ENCODE results near the gene AQP4. TPM values are rescaled to one million over a fixed set of nuclear protein-coding genes. Genes with fewer than 3 reads are reported as not detected.
A peak's percentile ranks its signal among the peaks of the same experiment; 100 is the strongest.

AQP4 gene
- total and polyA plus RNA-seq, 12 donors = 0.07 to 37.2 (median 9.8) TPM

DNA sequence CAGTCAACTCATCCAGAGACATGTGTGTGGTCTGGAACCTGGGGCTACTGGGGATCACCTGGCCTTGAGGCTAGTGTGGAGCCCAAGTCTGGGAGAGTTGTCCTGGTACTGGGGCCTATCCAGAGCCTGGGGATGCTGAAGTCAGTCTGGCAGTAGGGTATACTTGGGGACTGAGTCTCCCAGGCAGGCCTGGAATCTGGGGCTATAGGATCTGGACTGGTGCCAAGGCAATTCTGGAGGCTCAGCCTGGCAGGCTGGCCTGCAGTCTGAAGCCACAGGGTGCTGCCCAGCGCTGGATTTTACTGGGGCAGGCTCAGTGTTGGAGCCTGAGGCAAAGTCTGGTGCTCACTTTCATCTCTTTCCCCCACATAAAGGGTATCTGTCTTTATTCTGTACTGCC, 46.5 kb downstream of the AQP4 start:
- TF ChIP-seq, protein P1, sequence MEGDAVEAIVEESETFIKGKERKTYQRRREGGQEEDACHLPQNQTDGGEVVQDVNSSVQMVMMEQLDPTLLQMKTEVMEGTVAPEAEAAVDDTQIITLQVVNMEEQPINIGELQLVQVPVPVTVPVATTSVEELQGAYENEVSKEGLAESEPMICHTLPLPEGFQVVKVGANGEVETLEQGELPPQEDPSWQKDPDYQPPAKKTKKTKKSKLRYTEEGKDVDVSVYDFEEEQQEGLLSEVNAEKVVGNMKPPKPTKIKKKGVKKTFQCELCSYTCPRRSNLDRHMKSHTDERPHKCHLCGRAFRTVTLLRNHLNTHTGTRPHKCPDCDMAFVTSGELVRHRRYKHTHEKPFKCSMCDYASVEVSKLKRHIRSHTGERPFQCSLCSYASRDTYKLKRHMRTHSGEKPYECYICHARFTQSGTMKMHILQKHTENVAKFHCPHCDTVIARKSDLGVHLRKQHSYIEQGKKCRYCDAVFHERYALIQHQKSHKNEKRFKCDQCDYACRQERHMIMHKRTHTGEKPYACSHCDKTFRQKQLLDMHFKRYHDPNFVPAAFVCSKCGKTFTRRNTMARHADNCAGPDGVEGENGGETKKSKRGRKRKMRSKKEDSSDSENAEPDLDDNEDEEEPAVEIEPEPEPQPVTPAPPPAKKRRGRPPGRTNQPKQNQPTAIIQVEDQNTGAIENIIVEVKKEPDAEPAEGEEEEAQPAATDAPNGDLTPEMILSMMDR (IDR thresholded peaks at IDR 0.05) = no peak
- DNase-seq = no peak
- no peak for ATAC-seq
- intact Hi-C loops (cut with DNase I) = loop anchor here in 7 of 10 donors (2.0 to 10.0 kb wide), 5 partner anchors 144 to 776 kb away; no protein-coding TSS in a partner anchor
- no peak overlapping the region for H3K27ac ChIP-seq
- H3K36me3 ChIP-seq = no peaks in the 10 kb centered on the region
- 79 to 84% methylated on average over 1 of the region's 1 CpG for WGBS, 2 donors
- peaks cover 0 to 30% (median 12%) of the 10 kb centered on the region in 11 donors for H3K9me3 ChIP-seq
- H3K4me3 ChIP-seq = no peak overlapping the region
- H3K27me3 ChIP-seq = no peaks in the 10 kb centered on the region
- H3K4me1 ChIP-seq = no peaks in the 10 kb centered on the region

DNA sequence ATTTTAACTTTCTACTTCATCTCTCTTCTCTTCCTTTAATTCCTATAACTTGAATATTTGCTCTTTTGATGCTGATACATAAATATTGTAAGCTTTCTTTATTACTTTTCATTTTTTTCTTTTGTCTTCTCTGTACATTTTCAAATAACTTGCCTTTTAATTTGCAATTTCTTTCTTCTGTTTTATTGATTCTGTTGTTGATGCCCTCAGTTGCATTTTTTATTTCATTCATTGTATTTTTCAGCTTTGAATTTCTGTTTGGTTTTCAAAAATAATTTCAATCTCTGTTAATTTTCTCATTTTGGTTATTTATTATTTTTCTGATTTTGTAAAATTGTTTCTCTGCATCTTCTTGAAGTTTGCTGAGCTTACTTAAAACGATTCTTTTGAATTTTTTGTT, 47.0 kb downstream of the AQP4 start:
- no peak for DNase-seq
- no peak for ATAC-seq
- Histone ChIP-seq H3K36me3 (no peaks in the 10 kb centered on the region), H3K4me1 (no peaks in the 10 kb centered on the region), H3K27me3 (no peaks in the 10 kb centered on the region), H3K9me3 (peaks cover 0 to 30% (median 12%) of the 10 kb centered on the region in 11 donors), H3K4me3 (no peak overlapping the region), H3K27ac (no peak overlapping the region)
- WGBS, 2 donors = 77 to 81% methylated on average over 1 of the region's 1 CpG
- intact Hi-C loops (cut with DNase I) = loop anchor here in 7 of 10 donors (2.0 to 10.0 kb wide), 5 partner anchors 144 to 776 kb away; no protein-coding TSS in a partner anchor
- TF ChIP-seq, protein P1 (IDR thresholded peaks at IDR 0.05) = no peak

DNA sequence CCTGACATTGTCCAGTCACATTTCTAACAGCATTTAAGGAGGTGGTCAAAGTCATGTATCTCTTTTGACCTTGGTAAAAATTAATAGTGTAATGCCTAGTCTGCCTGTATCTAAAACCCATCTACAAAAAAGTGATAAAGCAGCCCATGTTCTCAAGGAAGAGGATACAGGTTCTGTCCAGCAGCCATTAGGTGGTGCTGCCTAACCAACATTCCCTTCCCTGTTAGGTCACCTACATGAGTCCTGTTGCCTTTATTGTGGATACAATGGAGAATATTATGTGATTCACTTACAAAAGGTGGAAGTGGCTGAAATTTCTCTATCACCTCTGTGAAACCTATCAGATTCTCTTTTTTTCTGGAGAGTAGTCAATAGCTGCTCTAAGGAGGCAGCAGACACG, 52.5 kb downstream of the AQP4 start:
- Histone ChIP-seq H3K9me3 (peaks cover 0 to 14% (median 5%) of the 10 kb centered on the region in 11 donors), H3K4me3 (no peak overlapping the region), H3K4me1 (no peaks in the 10 kb centered on the region), H3K27ac (no peak overlapping the region), H3K36me3 (no peaks in the 10 kb centered on the region), H3K27me3 (peaks cover 0 to 6% (median 0%) of the 10 kb centered on the region in 7 donors)
- TF ChIP-seq, protein P1 (IDR thresholded peaks at IDR 0.05) = peak; percentile 21 to 76 (median 62)
- intact Hi-C loops (cut with DNase I) = loop anchor here in 8 of 10 donors (5.0 to 10.0 kb wide), 7 partner anchors 149 to 782 kb away; no protein-coding TSS in a partner anchor
- WGBS, 2 donors = 41 to 56% methylated on average over 1 of the region's 1 CpG
- peak in 1 of 2 donors; percentile 27 for DNase-seq
- peak in 3 of 8 donors; percentile 73 to 79 (median 78) for ATAC-seq

DNA sequence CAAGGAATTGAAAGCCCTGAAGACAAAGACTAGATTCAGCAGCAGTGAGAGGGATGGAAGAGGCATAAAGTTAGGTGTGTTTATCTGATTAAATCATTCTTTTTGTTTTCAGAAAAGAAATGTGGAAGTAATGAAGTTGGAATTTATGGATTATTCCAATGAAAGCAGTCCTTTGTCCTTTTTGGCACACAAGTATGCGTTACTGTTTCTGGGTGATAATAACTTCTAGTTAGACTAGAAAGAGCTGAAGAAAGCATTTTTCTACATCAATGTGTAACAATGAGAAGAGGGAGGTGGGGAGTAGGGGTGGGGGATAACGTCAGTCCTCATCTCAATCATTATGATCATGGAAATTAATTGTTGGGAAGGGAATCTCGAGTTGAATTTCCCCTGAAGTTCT, 53.0 kb downstream of the AQP4 start:
- intact Hi-C loops (cut with DNase I) = loop anchor here in 8 of 10 donors (5.0 to 10.0 kb wide), 7 partner anchors 150 to 782 kb away; no protein-coding TSS in a partner anchor
- Histone ChIP-seq H3K4me3 (no peak overlapping the region), H3K36me3 (no peaks in the 10 kb centered on the region), H3K27ac (no peak overlapping the region), H3K27me3 (peaks cover 0 to 8% (median 0%) of the 10 kb centered on the region in 7 donors), H3K9me3 (peaks cover 0 to 8% (median 0%) of the 10 kb centered on the region in 11 donors), H3K4me1 (no peaks in the 10 kb centered on the region)
- ATAC-seq = no peak
- no peak for DNase-seq
- 69 to 75% methylated on average over 3 of the region's 3 CpGs for WGBS, 2 donors
- TF ChIP-seq, protein P1 (IDR thresholded peaks at IDR 0.05) = no peak

Data from heart right ventricle (tissue), 16 donors.